ENCODE results near the gene CCDC190. TPM values are rescaled to one million over a fixed set of nuclear protein-coding genes. Genes with fewer than 3 reads are reported as not detected.

Gene CCDC190
- total RNA-seq = 1.9 and 2.9 TPM in 2 replicates

DNA sequence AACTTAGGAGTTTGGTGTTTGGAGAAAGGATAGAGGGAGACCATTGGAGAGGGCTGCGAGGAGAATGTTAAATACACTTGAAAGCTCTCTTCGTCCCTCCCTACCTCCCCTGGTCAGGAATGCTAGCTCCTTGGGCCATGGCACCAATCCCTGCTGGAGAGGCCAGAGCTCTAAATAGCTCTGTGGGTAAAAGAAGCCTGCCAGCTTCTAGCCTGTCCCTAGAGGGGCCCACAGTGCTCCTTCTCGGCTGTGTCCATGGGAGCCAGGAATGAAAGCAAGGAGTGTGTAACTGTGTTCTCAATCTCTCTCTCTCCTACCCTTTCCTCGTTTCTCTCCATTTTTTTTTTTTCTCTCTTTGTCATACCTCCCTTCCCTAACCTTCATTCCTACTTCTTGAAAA, at the start of gene CCDC190:
Gene CCDC190 (minus strand): TSS at position 75 of the 400 bp plus-strand sequence. CDS start 1,529 bp downstream, outside the sequence.

Other genes starting within 250 kb of the CCDC190 start
- 15.2 and 16.7 TPM in 2 replicates for gene DDR2, start 228.7 kb downstream of the CCDC190 start, total RNA-seq
- 11.4 and 26.2 TPM in 2 replicates for gene HSD17B7, start 70.5 kb downstream of the CCDC190 start, total RNA-seq
- gene RGS4, start 208.2 kb upstream of the CCDC190 start, total RNA-seq = 371 and 374 TPM in 2 replicates